ENCODE measurements around the gene PAX6. TPM values are rescaled to one million over a fixed set of nuclear protein-coding genes. Genes with fewer than 3 reads are reported as not detected.

The PAX6 gene
- total RNA-seq, 6 experiments from 2014 or later: 1.3 to 1.5 (median 1.4) TPM; not detected in 2

DNA sequence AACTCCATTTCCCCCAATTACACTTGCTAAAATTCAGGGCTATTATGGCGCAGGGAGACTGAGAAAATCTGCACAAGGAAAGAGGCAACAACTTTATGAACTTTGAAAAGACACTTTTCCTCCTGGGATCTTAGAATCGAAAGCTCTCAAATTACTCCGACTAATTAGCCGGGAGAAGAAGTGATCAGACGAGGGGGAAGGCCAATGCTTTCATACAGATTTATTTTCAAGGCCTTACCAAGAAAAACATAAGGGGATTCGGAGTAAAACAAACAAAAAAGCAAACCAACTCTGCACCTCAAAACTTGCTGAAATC lies 1.6 kb downstream of the PAX6 start:
- H3K4me1 Mint-ChIP-seq (ENCODE audit: low read depth): peaks cover 35% of the 10 kb centered on the region
- no peak for DNase-seq
- peaks cover 4% of the 10 kb centered on the region; the same call in 1 of the 2 replicates for H3K36me3 Mint-ChIP-seq (ENCODE audit: low read depth)
- TF ChIP-seq, protein P1, sequence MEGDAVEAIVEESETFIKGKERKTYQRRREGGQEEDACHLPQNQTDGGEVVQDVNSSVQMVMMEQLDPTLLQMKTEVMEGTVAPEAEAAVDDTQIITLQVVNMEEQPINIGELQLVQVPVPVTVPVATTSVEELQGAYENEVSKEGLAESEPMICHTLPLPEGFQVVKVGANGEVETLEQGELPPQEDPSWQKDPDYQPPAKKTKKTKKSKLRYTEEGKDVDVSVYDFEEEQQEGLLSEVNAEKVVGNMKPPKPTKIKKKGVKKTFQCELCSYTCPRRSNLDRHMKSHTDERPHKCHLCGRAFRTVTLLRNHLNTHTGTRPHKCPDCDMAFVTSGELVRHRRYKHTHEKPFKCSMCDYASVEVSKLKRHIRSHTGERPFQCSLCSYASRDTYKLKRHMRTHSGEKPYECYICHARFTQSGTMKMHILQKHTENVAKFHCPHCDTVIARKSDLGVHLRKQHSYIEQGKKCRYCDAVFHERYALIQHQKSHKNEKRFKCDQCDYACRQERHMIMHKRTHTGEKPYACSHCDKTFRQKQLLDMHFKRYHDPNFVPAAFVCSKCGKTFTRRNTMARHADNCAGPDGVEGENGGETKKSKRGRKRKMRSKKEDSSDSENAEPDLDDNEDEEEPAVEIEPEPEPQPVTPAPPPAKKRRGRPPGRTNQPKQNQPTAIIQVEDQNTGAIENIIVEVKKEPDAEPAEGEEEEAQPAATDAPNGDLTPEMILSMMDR (IDR thresholded peaks at IDR 0.05): no peak
- peak overlapping the region; percentile 76; the same call in 1 of the 2 replicates for H3K4me3 Mint-ChIP-seq
- no peak overlapping the region for H3K27ac Mint-ChIP-seq
- H3K27me3 Mint-ChIP-seq (ENCODE audit: insufficient read depth): peaks cover 66% of the 10 kb centered on the region
- H3K9me3 Mint-ChIP-seq: no peaks in the 10 kb centered on the region

DNA sequence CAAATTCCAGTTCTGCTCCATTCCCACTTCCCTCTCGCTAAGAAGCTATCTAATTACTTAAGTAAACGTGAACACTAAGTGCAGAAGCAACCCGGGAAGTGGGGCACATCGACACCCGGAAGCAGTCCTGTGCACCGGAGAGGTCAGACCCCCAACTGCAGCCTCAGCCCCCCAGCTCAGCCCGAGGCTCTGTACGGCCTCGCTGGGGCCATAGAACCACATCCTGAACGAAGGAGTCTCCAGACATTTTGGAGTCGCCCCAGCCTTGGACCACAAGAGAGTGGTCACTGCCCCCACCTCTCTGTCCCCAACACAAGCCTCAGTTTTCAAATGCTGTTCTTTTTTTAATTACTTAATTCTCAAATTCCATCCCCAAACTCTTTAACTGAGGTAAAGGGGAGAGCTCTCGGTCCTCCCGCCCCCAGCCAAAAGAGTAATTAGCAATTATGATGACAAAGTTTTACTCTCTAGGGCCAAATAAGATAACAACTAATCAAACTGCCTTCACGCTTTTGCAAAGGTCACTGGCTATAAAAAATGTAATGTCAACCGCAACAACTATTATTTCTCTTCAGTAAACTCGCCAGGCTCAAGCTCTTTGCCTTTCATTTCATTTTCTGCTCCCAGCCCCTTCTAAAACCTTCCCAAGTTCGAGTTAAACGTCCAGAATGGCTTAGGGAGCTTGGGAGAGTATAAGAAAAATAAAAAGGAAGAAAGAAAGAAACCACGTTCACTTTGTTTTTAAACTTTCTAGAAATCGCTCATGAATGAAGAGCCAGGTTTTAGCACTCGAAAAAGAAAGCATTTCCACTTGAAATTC lies 2.2 kb downstream of the PAX6 start:
- H3K36me3 Mint-ChIP-seq (ENCODE audit: low read depth): peaks cover 4% of the 10 kb centered on the region; the same call in 1 of the 2 replicates
- no peak overlapping the region for H3K27ac Mint-ChIP-seq
- DNase-seq: no peak
- peaks cover 38% of the 10 kb centered on the region for H3K4me1 Mint-ChIP-seq (ENCODE audit: low read depth)
- no peaks in the 10 kb centered on the region for H3K9me3 Mint-ChIP-seq
- TF ChIP-seq, protein P1 (IDR thresholded peaks at IDR 0.05): no peak
- peaks cover 68% of the 10 kb centered on the region for H3K27me3 Mint-ChIP-seq (ENCODE audit: insufficient read depth)
- H3K4me3 Mint-ChIP-seq: peak overlapping the region; percentile 76; the same call in 1 of the 2 replicates

DNA sequence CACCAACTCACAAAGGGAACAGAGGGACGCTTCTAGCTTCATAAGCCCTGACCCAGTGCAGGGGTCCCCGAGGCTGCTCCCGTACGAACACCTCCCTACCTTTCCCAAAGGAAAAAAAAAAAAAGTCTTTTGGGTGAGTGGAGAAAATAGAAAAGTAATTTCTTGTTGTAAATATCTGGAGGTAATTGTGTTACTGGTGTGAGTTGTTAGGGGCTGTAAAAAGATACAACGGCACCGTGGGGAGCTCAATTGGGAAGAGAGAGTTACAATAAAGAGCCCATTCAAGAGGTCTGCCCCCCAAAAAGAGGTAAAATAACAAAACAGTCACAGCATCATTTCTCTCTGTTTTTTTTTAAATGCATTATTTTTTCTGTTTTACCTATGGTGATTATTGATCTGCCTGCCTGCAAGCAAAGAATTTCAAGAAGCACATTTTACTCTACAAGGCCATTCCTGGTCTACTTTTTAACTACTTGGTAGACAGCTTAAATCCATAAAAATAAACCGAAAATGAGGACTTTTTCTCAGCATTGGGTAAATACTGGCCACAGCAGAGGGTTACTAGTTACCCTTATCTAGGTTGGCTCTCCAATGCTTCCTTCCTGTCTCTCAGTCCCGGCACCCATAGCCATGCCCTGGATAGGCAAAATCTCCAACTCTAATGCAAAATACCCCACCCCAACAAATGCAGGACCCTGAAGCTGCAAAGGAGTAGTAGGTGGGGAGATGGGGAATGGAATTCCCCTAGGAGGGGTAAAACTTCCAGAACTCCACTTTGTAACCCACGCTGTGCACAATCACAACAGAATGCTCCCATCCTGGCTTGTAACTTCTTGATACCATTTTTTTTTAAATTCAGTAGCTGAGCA lies 3.1 kb downstream of the PAX6 start:
- Mint-ChIP-seq H3K27ac (no peak overlapping the region), H3K4me3 (peak overlapping the region; percentile 76; the same call in 1 of the 2 replicates)

DNA sequence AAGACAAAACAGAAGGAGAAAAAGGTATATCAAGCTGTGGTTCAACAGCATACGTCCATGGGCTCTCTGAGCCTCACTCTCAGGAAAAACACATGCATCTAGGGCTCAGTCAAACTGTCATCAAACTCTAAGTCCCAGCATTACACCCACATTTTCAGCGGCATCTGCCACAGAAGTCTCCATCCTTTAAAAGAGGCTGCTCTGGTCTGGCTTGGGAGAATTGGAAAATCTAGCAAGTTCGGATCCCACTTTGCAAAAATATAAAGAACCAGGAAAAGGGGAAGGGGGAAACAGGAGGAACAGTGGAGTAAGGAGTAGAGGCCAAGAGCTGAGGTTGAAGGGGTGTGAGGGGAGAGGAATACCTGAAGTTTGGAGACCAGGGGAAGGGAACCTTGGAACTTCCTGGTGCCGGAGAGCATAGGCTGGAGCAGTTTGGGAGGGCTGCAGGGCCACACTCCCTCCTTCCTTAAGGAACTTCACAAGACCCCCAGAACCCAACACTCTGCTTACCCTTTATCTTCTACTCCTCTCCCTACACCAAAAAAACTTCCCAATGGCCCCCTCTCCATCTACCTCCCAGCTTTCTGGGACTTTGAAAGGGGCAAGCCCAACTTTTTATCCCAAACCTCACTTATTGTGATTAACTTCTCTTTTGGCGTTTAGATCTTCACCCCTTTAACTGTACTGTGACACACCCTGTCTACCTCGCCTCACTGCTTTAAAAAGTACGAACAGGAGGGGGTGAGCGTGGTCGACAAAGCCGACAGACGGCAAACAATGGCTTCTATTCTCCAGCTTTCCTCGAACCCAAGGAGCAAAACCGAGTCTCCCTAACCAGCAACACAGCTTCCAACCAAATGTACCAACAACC lies 4.0 kb downstream of the PAX6 start:
- Mint-ChIP-seq H3K27me3 (ENCODE audit: insufficient read depth) (peaks cover 72% of the 10 kb centered on the region), H3K27ac (no peak overlapping the region), H3K4me1 (ENCODE audit: low read depth) (peaks cover 49% of the 10 kb centered on the region)

More for the DNA sequence above, 3.1 kb downstream of the PAX6 start:
- DNase-seq: no peak
- Mint-ChIP-seq H3K9me3 (no peaks in the 10 kb centered on the region), H3K36me3 (ENCODE audit: low read depth) (peaks cover 4% of the 10 kb centered on the region; the same call in 1 of the 2 replicates), H3K27me3 (ENCODE audit: insufficient read depth) (peaks cover 71% of the 10 kb centered on the region), H3K4me1 (ENCODE audit: low read depth) (peaks cover 47% of the 10 kb centered on the region)
- TF ChIP-seq, protein P1 (IDR thresholded peaks at IDR 0.05): no peak

More for the DNA sequence above, 4.0 kb downstream of the PAX6 start:
- Mint-ChIP-seq H3K36me3 (ENCODE audit: low read depth) (peaks cover 4% of the 10 kb centered on the region; the same call in 1 of the 2 replicates), H3K9me3 (no peaks in the 10 kb centered on the region), H3K4me3 (no peak overlapping the region)
- no peak for DNase-seq
- TF ChIP-seq, protein P1 (IDR thresholded peaks at IDR 0.05): no peak
